H1 (cell line): Measurements from ENCODE around the gene CNPY2. TPM values are rescaled to one million over a fixed set of nuclear protein-coding genes. Genes with fewer than 3 reads are reported as not detected.

Experiments used
- KDM5A ChIP-seq: fragments of 200-600 bp; IDR thresholded peaks from 2 replicates; pipeline ENCODE4 v1.7.1; 2012; ENCODE audit warnings: mild to moderate bottlenecking, low read length, inconsistent platforms, mixed read lengths
- polyA plus RNA-seq, 7 experiments: library from polyadenylated mRNA; depleted of rRNA in 3 of 7; stranded (reverse) in 5 of 7; unstranded in 2 of 7; fragments of >200 nt in 5 of 7; fragments of 200-250 nt in 2 of 7; gene quantifications; 1 replicate in 5 of 7; 2 replicates in 1 of 7; 4 replicates in 1 of 7; pipeline versions ENCODE4 v1.2.1 to v1.2.3, GENCODE V29; 2011 to 2013; ENCODE audit warnings: missing spikeins in 2 of 7, mixed read lengths in 2 of 7
- total RNA-seq: library from RNA; stranded (reverse); fragmentation: NEBNext Ultra II Directional; extraction: Animal tissue kit (Norgen Biotek cat#: 25700); gene quantifications from 2 replicates; pipeline ENCODE4 v1.2.1, GENCODE V29; 2021

Gene CNPY2
- total and polyA plus RNA-seq, 2 of the 8 experiments (the other 6 are each of a cell fraction or from before 2014, with no cell fraction given) = 203 to 281 TPM

- TF ChIP-seq KDM5A = no peak
- TF ChIP-seq, all 59 proteins: peak for 0
Observed at GRCh38 chr12:56324206-56324605, 8.4 kb upstream of the CNPY2 start (continued).
